HepG2 (cell line): Measurements from ENCODE around the gene CST3. TPM values are rescaled to one million over a fixed set of nuclear protein-coding genes. Genes with fewer than 3 reads are reported as not detected.

Experiments used
- ATAC-seq: fragments of 200-7000 bp; cut with Tn5 transposase; 3 replicates; pipeline ENCODE4 v1.9.1; 2020; ENCODE audit warnings: mild to moderate bottlenecking, moderate library complexity
- BruUV-seq: library from RNA; stranded (reverse); fragments of 400-500 nt; replicated peaks from 2 replicates; lab custom pipeline; 2021; lab: Mats Ljungman, UMichigan
- CTCF ChIA-PET: fragments of 300-600 bp; formaldehyde crosslinking; extraction: SDS; loops from one replicate; lab custom pipeline; 2021; ENCODE audit warnings: low total read pairs, inconsistent platforms, low intra/inter-chr PET ratio; lab: Yijun Ruan, JAX
- POLR2A ChIA-PET: fragments of 350-600 bp; sonication (Branson Sonifier 250); formaldehyde crosslinking; loops from one replicate; lab custom pipeline; 2020; ENCODE audit warnings: antibody characterized with exemption, inconsistent platforms; lab: Yijun Ruan, JAX
- DNase-seq: peaks from one replicate; pipeline ENCODE4 v3.0.0-alpha.2; 2015; ENCODE audit warnings: low spot score
- FAIRE-seq: peaks from 3 replicates; lab custom pipeline; 2011; peaks lifted over from hg19 to GRCh38; lab: Jason Lieb, UNC
- H2AFZ ChIP-seq: one replicate; pipeline ENCODE4 v1.6.1; 2011; ENCODE audit warnings: low read length, inconsistent platforms
- H3K27ac ChIP-seq: fragments of 300-600 bp; 3 replicates; pipeline ENCODE4 v1.8.0; 2011; ENCODE audit warnings: mixed run types, mild to moderate bottlenecking, mixed read lengths, low read length, inconsistent platforms; ENCODE audit not compliant: insufficient read depth; ENCODE audit errors: extremely low read length
- H3K27me3 ChIP-seq, 2 experiments: fragments of 200-600 bp in 1 of 2; 2 replicates in 1 of 2; 3 replicates in 1 of 2; pipeline versions ENCODE4 v1.6.0 to v1.8.0; 2011; ENCODE audit warnings: low read length in 2 of 2, mild to moderate bottlenecking in 2 of 2, moderate library complexity in 2 of 2, inconsistent platforms in 1 of 2; ENCODE audit not compliant: insufficient read depth in 2 of 2, control insufficient read depth in 1 of 2
- H3K36me3 ChIP-seq, 2 experiments: fragments of 200-600 bp in 1 of 2; replicated peaks in 1 of 2; 2 replicates in 1 of 2; 3 replicates in 1 of 2; pipeline versions ENCODE4 v1.5.1 to v1.8.0; 2011; ENCODE audit warnings: low read length in 2 of 2, inconsistent platforms in 1 of 2; ENCODE audit not compliant: insufficient read depth in 2 of 2, control insufficient read depth in 1 of 2
- H3K4me1 ChIP-seq: 2 replicates; pipeline ENCODE4 v1.5.1; 2012; ENCODE audit warnings: low read length, inconsistent platforms; ENCODE audit not compliant: insufficient read depth
- H3K4me2 ChIP-seq: 2 replicates; pipeline ENCODE4 v1.6.0; 2011; ENCODE audit warnings: low read depth, low read length, inconsistent platforms
- H3K4me3 ChIP-seq, 3 experiments: fragments of 200-600 bp in 1 of 3; sonication (generic), shearing (Covaris generic) in 1 of 3; replicated peaks in 1 of 3; 2 replicates each; pipeline ENCODE4 v1.5.1; 2011 to 2016; ENCODE audit warnings: low read length in 3 of 3, inconsistent platforms in 2 of 3, low read depth in 2 of 3, mild to moderate bottlenecking in 2 of 3, control low read depth in 1 of 3, mixed read lengths in 1 of 3; ENCODE audit not compliant: insufficient read depth in 1 of 3
- H3K79me2 ChIP-seq: one replicate; pipeline ENCODE4 v1.6.1; 2011; ENCODE audit warnings: low read length, inconsistent platforms; ENCODE audit not compliant: insufficient read depth
- H3K9ac ChIP-seq: 2 replicates; pipeline ENCODE4 v1.6.0; 2011; ENCODE audit warnings: mild to moderate bottlenecking, low read depth, low read length, inconsistent platforms; ENCODE audit not compliant: insufficient read depth
- H3K9me3 ChIP-seq: 2 replicates; pipeline ENCODE4 v1.5.1; 2012; ENCODE audit warnings: mild to moderate bottlenecking, low read length
- H4K20me1 ChIP-seq: 2 replicates; pipeline ENCODE4 v1.6.0; 2011; ENCODE audit warnings: inconsistent platforms, mild to moderate bottlenecking, low read length, moderate library complexity; ENCODE audit not compliant: insufficient read depth
- MLLT10 ChIP-seq: sonication (generic); formaldehyde crosslinking; IDR thresholded peaks from 2 replicates; pipeline ENCODE4 v1.4.0; 2020; ENCODE audit warnings: missing genetic modification reagents
- RFXANK ChIP-seq: IDR thresholded peaks from 2 replicates; pipeline ENCODE4 v1.6.1; 2016
- RFXAP ChIP-seq: sonication (generic); formaldehyde crosslinking; IDR thresholded peaks from 2 replicates; pipeline ENCODE4 v1.4.0; 2020; ENCODE audit warnings: missing genetic modification reagents, borderline replicate concordance
- SRSF4 ChIP-seq: fragments of 200-400 bp; formaldehyde crosslinking; IDR thresholded peaks from one replicate; pipeline ENCODE4 v1.6.1; 2018; ENCODE audit warnings: mild to moderate bottlenecking, low read depth, low read length, moderate library complexity; ENCODE audit not compliant: poor library complexity, severe bottlenecking
- ZBTB20 ChIP-seq: sonication (generic); formaldehyde crosslinking; IDR thresholded peaks from 2 replicates; pipeline ENCODE4 v1.8.1; 2023; ENCODE audit warnings: missing genetic modification reagents, low read depth, mild to moderate bottlenecking, borderline replicate concordance
- ZNF207 ChIP-seq: fragments of 450-650 bp; IDR thresholded peaks from 2 replicates; pipeline ENCODE4 v1.6.1; 2016; ENCODE audit warnings: antibody characterized with exemption, borderline replicate concordance
- ZNF333 ChIP-seq: sonication (generic); formaldehyde crosslinking; IDR thresholded peaks from 2 replicates; pipeline ENCODE4 v1.4.0; 2020; ENCODE audit warnings: mild to moderate bottlenecking, missing genetic modification reagents, borderline replicate concordance
- ZNF607 ChIP-seq: sonication (generic); formaldehyde crosslinking; IDR thresholded peaks from 2 replicates; pipeline ENCODE4 v1.5.1; 2020; ENCODE audit warnings: missing genetic modification reagents, mild to moderate bottlenecking, borderline replicate concordance
- ZNF761 ChIP-seq: sonication (generic); formaldehyde crosslinking; conservative IDR thresholded peaks from 2 replicates; pipeline ENCODE4 v1.4.0; 2020; ENCODE audit warnings: mild to moderate bottlenecking, missing genetic modification reagents
- ZSCAN22 ChIP-seq: sonication (generic); formaldehyde crosslinking; IDR thresholded peaks from 2 replicates; pipeline ENCODE4 v1.4.0; 2020; ENCODE audit warnings: mild to moderate bottlenecking, missing genetic modification reagents
- WGBS: methylation state at CpG from one replicate; pipeline ENCODE4 v1.1.6; 2017; ENCODE audit warnings: low lambda C conversion rate; 5-methylcytosine and 5-hydroxymethylcytosine counted together
- in situ Hi-C: cut with HindIII; loops from 2 replicates; pipeline ENCODE4 v1.10.0; 2017; ENCODE audit warnings: low pct_unique_long_range_greater_than_20kb; ENCODE audit not compliant: extremely low pct_ligation_motif_present
- intact Hi-C: fragments of 100-400 bp; cut with micrococcal nuclease; formaldehyde crosslinking; loops from one replicate; pipeline ENCODE4 v1.10.0; 2022; ENCODE audit not compliant: unreplicated experiment
- polyA plus RNA-seq, 8 experiments: library from polyadenylated mRNA; depleted of rRNA in 3 of 8; stranded (reverse) in 7 of 8; unstranded in 1 of 8; fragments of >200 nt; fragmentation: Illumina TruSeq in 4 of 8; extraction: Trizol in 4 of 8; gene quantifications; 2 replicates each; pipeline versions ENCODE4 v1.2.1 to v1.2.3, GENCODE V29; 2011 to 2016; ENCODE audit warnings: low read depth in 4 of 8, missing spikeins in 1 of 8, mixed read lengths in 1 of 8; ENCODE audit not compliant: insufficient read depth in 1 of 8
- total RNA-seq, 5 experiments: library from RNA; depleted of rRNA; stranded (reverse); fragments of >200 nt; fragmentation: Illumina TruSeq; extraction: Trizol; gene quantifications; 2 replicates each; pipeline ENCODE4 v1.2.3, GENCODE V29; 2016; ENCODE audit warnings: low read depth in 1 of 5

The CST3 gene
- total and polyA plus RNA-seq, 2 of the 13 experiments (the other 11 are each of a cell fraction or from before 2014, with no cell fraction given): 690 to 1,005 TPM

- FAIRE-seq (no peak), ATAC-seq (no peak), DNase-seq (no peak)
- Histone ChIP-seq H3K9me3 (no peaks in the 10 kb centered on the region), H3K4me2 (no peak overlapping the region), H3K4me1 (peaks cover 40% of the 10 kb centered on the region), H4K20me1 (no peaks in the 10 kb centered on the region), H2AFZ (no peak overlapping the region), H3K36me3 (no peaks in the 10 kb centered on the region; a peak in 1 of 5 replicates), H3K4me3 (no peak overlapping the region), H3K79me2 (no peaks in the 10 kb centered on the region), H3K27me3 (no peaks in the 10 kb centered on the region), H3K9ac (no peak overlapping the region), H3K27ac (no peak overlapping the region)
- ChIA-PET CTCF (interaction anchor here (1.7 kb wide), 1 partner anchor 25 kb away, joined by 4 read pairs; no protein-coding TSS in a partner anchor), POLR2A (interaction anchor here (1.3 kb wide), 1 partner anchor 25 kb away, joined by 3 read pairs; no protein-coding TSS in a partner anchor)
- intact Hi-C loops: loop anchor here (5.0 kb wide), 2 partner anchors 56 to 116 kb away; no protein-coding TSS in a partner anchor
- whole genome bisulfite sequencing: 95% methylated on average over 3 of the region's 3 CpGs
- TF ChIP-seq ZNF761 (no peak), SRSF4 (no peak), RFXAP (CRISPR knock-in tag) (no peak), ZBTB20 (no peak), ZNF207 (no peak), ZNF607 (CRISPR knock-in tag) (no peak), ZSCAN22 (CRISPR knock-in tag) (no peak), ZNF333 (CRISPR knock-in tag) (no peak), RFXANK (CRISPR knock-in tag) (no peak), MLLT10 (CRISPR knock-in tag) (no peak)
- no TSS peak for BruUV-seq
- in situ Hi-C loops: no loop called here
Measured at GRCh38 chr20:23666698-23667097, 28.9 kb upstream of the CST3 start.
